Memory B cell (primary cell): Measurements from ENCODE around the gene ABCF1.

ENCODE experiments used
- ATAC-seq: fragments of 150-1000 bp; cut with Tn5 transposase; 2 replicates; pipeline ENCODE4 v1.10.0; 2021; ENCODE audit warnings: low read depth, mild to moderate bottlenecking, moderate library complexity
- DNase-seq, 2 donors: peaks; one replicate each; pipeline ENCODE4 v3.0.0; 2022; ENCODE audit warnings: low spot score in 2 of 2
- H3K27ac Mint-ChIP-seq: one replicate; pipeline ENCODE4 v1.8.0; 2022; ENCODE audit warnings: mild to moderate bottlenecking, moderate library complexity, mixed read lengths
- H3K27me3 Mint-ChIP-seq: one replicate; pipeline ENCODE4 v1.8.0; 2022; ENCODE audit warnings: mixed read lengths
- H3K36me3 Mint-ChIP-seq: one replicate; pipeline ENCODE4 v1.8.0; 2022; ENCODE audit warnings: mild to moderate bottlenecking, mixed read lengths
- H3K4me1 Mint-ChIP-seq: one replicate; pipeline ENCODE4 v1.8.0; 2022; ENCODE audit warnings: mixed read lengths
- H3K4me3 Mint-ChIP-seq: one replicate; pipeline ENCODE4 v1.8.0; 2022; ENCODE audit warnings: mild to moderate bottlenecking, moderate library complexity, mixed read lengths
- H3K9me3 Mint-ChIP-seq: one replicate; pipeline ENCODE4 v1.8.0; 2022; ENCODE audit warnings: mixed read lengths

Gene ABCF1

DNA sequence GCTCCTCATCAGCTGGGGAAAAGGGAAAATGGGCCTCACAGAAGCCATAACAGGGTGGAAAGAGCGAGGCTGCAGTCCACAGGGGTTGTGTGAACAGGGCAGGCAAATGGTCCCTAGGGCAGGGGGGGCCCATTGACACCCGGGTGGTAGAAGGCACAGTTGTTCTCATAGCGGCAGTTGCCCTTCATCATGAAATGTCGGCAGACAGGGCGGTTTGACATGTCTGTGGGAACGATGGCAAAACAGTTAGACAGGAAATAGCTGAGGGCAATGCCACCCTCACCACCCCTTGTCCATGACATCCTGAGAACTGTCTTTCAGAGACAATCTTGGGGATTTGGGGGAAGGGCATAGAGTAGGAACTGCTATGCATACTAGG is 30.2 kb downstream of the ABCF1 start:
- Mint-ChIP-seq H3K4me1 (peaks cover 10% of the 10 kb centered on the region), H3K9me3 (no peaks in the 10 kb centered on the region), H3K27ac (no peak overlapping the region), H3K27me3 (no peaks in the 10 kb centered on the region), H3K4me3 (no peak overlapping the region), H3K36me3 (peaks cover 34% of the 10 kb centered on the region)
- no peak for DNase-seq
- ATAC-seq = no peak

DNA sequence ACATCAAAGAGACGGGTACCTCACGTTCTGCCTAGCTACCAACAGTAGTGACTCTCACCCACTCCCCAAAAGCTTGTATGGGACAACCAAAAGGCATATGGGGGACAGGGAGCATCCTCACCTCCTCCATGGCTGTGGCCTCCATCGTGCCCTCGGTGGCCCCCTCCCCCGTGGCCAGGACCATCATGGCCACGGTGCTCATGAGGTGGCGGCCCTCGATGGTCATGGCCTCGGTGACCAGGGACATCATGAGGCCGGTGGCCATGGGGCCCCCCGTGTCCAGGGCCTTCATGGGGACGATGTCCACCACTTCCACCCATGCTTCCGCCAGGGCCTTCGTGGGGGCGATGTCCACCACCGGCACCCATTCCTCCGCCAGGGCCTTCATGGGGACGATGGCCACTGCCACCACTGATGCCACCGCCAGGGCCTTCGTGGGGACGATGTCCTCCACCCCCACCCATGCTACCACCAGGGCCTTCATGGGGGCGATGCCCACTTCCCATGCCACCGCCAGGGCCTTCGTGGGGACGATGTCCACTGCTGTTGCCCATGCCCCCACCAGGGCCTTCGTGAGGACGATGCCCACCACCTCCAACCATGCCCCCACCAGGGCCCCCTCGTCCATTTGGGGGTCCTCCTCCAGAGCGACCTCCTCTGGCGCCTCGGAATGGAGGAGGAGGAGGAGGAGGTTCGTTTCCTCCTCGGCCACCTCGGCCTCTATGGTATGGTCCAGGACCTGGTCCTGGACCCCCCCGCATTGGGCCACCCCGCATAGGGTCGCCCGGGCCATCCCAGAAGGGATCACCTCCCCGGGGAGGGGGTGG is 30.8 kb downstream of the ABCF1 start:
- Mint-ChIP-seq H3K27ac (no peak overlapping the region), H3K27me3 (no peaks in the 10 kb centered on the region), H3K9me3 (no peaks in the 10 kb centered on the region), H3K4me1 (peaks cover 10% of the 10 kb centered on the region), H3K4me3 (no peak overlapping the region), H3K36me3 (peaks cover 38% of the 10 kb centered on the region)
- no peak for DNase-seq
- ATAC-seq = no peak

DNA sequence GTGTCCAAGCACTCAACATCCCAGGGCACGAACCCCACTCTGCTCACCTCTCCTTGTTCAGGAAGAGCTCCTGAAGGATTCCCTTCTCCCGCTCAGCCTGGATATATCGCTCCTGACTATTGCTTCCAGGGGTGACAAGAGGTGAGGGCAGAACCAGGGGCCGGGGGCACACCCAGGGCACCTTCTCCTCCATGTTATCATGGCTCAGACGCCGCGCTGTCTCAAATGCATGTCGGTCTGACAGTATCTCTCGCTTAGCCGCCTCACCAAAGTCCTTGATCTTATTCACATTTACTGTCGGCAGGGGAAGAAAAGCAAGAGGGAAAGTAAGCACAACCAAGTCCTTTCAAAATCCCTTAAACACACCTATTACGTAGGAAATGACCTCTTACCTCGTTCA is 32.7 kb downstream of the ABCF1 start:
- no peak overlapping the region for H3K27ac Mint-ChIP-seq
- no peak for DNase-seq

DNA sequence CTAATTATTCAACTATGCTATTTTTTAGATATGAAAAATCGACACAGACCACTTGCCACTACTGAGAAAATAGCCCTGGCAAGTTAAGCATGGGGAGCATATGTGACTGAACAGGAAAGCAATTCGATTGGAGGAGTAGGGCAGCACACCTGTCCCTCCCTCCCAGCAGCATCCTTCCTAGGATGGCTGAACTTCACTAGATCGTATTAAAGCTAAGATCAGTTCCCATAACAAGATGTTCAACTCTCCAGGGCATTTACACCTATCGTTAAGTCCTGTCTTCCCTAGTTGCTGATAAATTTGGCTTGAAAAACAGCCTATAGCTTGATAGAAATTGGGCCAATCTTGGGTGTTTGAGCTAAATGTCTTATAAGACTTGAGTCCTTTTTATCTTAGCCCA is 38.8 kb downstream of the ABCF1 start:
- peaks cover 47% of the 10 kb centered on the region for H3K4me1 Mint-ChIP-seq
- H3K36me3 Mint-ChIP-seq = peaks cover 29% of the 10 kb centered on the region
- no peak overlapping the region for H3K4me3 Mint-ChIP-seq
- H3K27me3 Mint-ChIP-seq = no peaks in the 10 kb centered on the region
- H3K27ac Mint-ChIP-seq = peak overlapping the region; percentile 88
- H3K9me3 Mint-ChIP-seq = no peaks in the 10 kb centered on the region
- DNase-seq (no peak), ATAC-seq (no peak)

More for the DNA sequence above, 32.7 kb downstream of the ABCF1 start:
- H3K27me3 Mint-ChIP-seq = no peaks in the 10 kb centered on the region
- H3K4me1 Mint-ChIP-seq = peaks cover 12% of the 10 kb centered on the region
- no peak for ATAC-seq
- no peak overlapping the region for H3K4me3 Mint-ChIP-seq
- no peaks in the 10 kb centered on the region for H3K9me3 Mint-ChIP-seq
- peaks cover 48% of the 10 kb centered on the region for H3K36me3 Mint-ChIP-seq

DNA sequence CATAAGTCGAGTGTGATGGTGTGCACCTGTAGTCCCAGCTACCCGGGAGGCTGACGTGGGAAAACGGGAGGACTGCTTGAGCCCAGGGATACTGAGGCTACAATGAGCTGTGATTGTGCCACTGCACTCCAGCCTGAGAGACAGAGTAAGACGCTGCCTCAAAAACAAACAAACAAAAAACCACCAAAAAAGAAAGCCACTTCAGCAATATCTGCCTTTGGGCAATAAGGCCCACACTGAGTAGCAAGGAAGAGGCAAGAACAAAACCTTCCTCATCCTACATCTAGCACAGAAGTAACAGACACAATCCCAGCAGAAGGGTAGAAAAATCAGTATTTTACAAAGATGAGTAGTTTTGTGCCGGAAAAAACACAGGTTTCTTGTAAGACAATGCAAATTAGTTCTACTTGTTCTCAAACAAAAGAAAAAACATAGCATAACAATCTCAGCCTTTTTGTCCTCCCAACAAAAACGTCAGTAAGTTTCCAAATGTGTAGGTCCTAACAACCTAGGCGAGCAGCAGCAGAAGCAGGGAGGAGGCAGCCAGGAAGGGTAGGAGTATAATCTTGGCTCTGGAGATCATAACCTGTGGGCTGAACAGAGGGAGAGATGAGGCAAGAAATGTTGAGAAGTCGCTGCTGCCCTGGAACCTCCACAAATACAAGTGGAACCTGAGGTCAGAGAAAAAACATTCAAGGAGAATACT is 40.1 kb downstream of the ABCF1 start:
- peaks cover 33% of the 10 kb centered on the region for H3K36me3 Mint-ChIP-seq
- H3K9me3 Mint-ChIP-seq = no peaks in the 10 kb centered on the region
- peak overlapping the region; percentile 88 for H3K27ac Mint-ChIP-seq
- no peaks in the 10 kb centered on the region for H3K27me3 Mint-ChIP-seq
- H3K4me1 Mint-ChIP-seq = peaks cover 45% of the 10 kb centered on the region
- DNase-seq (no peak), ATAC-seq (no peak)
- no peak overlapping the region for H3K4me3 Mint-ChIP-seq

GRCh38 chr6:30611856-30612194 is 40.6 kb downstream of the ABCF1 start:
- ATAC-seq = no peak
- peak overlapping the region; percentile 88 for H3K27ac Mint-ChIP-seq
- peaks cover 44% of the 10 kb centered on the region for H3K4me1 Mint-ChIP-seq
- H3K36me3 Mint-ChIP-seq = peaks cover 31% of the 10 kb centered on the region
- no peak for DNase-seq
- no peak overlapping the region for H3K4me3 Mint-ChIP-seq
- H3K9me3 Mint-ChIP-seq = no peaks in the 10 kb centered on the region
- no peaks in the 10 kb centered on the region for H3K27me3 Mint-ChIP-seq

- H3K27ac Mint-ChIP-seq = peak overlapping the region; percentile 88
- no peak overlapping the region for H3K4me3 Mint-ChIP-seq
- H3K4me1 Mint-ChIP-seq = peaks cover 44% of the 10 kb centered on the region
- H3K9me3 Mint-ChIP-seq = no peaks in the 10 kb centered on the region
- no peak for DNase-seq
- H3K36me3 Mint-ChIP-seq = peaks cover 34% of the 10 kb centered on the region
- H3K27me3 Mint-ChIP-seq = no peaks in the 10 kb centered on the region
- no peak for ATAC-seq
Measured at GRCh38 chr6:30612213-30612612, 41.0 kb downstream of the ABCF1 start.

GRCh38 chr6:30612687-30613248 is 41.5 kb downstream of the ABCF1 start:
- no peaks in the 10 kb centered on the region for H3K27me3 Mint-ChIP-seq
- no peaks in the 10 kb centered on the region for H3K9me3 Mint-ChIP-seq
- H3K4me1 Mint-ChIP-seq = peaks cover 41% of the 10 kb centered on the region
- ATAC-seq (no peak), DNase-seq (no peak)
- no peak overlapping the region for H3K4me3 Mint-ChIP-seq
- peak overlapping the region; percentile 100 for H3K27ac Mint-ChIP-seq
- peaks cover 30% of the 10 kb centered on the region for H3K36me3 Mint-ChIP-seq

DNA sequence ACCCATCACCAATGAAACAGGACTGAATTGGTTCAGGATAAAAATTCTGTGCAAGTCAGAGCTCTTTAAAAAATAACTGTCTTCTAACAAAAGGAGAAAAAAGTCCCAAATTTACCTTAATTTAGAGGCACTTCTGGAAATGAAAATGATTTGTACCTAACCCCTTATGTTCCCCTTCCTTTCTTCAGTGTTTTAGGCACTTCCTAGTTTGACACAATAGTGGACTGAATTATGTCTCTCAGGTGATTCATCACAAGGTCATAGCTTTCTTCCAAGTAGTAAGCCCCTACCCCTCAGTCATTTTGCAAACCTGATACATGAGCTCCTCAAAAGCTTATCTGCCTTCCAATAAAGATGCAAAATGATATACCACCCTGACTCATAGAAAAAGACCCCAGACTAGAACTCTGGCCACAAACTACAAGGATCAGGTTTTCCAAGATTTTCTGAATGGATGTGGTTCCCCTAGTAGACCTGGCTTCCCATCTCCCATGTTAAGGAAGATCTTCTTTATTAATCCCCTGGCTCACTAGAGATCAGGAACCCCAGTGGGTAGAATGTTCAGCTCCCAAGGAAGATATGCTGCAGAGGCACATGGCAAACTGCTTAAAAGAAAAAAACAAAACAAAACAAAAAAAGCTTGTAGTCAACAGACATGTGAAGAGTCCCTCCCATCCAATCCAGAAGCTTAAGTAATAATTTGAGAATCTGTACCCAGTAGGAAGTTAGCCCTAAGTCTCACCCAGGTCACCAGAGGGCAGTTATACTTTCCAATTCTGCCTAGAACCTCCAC is 42.2 kb downstream of the ABCF1 start:
- Mint-ChIP-seq H3K4me1 (peaks cover 43% of the 10 kb centered on the region), H3K4me3 (peak overlapping the region; percentile 36), H3K36me3 (peaks cover 29% of the 10 kb centered on the region), H3K27ac (peak overlapping the region; percentile 100), H3K27me3 (no peaks in the 10 kb centered on the region), H3K9me3 (no peaks in the 10 kb centered on the region)
- ATAC-seq = no peak
- no peak for DNase-seq

DNA sequence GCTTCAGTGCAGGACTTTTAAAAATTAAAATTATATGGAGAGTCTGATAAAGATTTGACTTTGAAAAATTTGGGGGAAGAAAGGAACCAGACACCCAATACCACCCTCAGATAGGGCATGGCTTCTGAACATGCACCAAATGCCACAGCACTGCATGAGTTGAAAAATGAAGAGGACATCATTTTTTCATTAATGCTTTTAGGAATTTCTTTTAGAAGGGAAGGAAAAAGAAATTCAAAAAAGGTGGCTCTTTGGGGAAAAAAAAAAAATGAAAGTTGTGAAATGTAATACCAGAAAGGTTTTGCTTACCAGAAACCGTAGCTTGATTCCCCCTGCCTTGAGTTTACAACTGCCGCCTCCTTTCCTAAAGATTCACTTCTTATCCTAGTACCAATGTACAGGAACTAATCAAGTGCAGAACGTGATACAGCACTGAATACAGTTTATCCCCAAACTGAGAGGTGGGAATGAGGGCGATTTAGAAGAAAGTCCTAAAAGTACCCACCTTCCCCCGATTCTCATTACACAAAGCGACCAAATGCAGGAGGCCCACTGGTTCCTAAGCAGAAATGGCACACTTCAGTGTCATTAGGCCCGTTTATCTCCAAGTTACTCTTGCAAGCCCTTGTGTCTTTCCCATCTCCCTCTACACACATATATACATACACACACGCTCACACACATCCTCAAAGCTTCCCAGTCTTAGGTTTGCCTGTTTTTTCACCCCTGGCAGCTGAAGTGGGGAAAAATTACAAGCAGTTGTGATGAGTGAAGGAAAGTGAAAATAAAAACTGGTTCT is 43.0 kb downstream of the ABCF1 start:
- peak overlapping the region; percentile 92 for H3K4me3 Mint-ChIP-seq
- ATAC-seq (no peak), DNase-seq (no peak)
- peak overlapping the region; percentile 100 for H3K27ac Mint-ChIP-seq
- peaks cover 42% of the 10 kb centered on the region for H3K4me1 Mint-ChIP-seq
- no peaks in the 10 kb centered on the region for H3K9me3 Mint-ChIP-seq
- no peaks in the 10 kb centered on the region for H3K27me3 Mint-ChIP-seq
- H3K36me3 Mint-ChIP-seq = peaks cover 23% of the 10 kb centered on the region

DNA sequence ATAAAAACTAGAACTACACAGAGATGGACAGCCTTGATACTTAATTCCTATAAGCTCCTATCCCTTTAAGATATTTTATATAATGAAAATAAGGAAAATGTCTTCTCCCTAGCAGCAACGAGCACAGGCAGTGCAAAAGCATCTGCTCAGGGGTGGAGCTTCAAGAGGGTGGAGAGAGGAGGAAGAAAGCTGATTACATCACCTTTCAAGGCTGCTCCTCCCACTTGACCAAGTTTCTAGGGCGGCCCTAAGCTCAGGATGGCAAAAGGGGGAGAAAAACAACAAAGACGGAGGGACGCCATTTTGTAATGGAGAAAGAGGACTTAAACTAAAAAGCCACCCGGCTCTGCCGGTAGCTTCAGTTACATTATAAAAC is 43.6 kb downstream of the ABCF1 start:
- peak; percentile 60 for ATAC-seq

GRCh38 chr6:30615219-30615957 is 44.1 kb downstream of the ABCF1 start:
- Mint-ChIP-seq H3K27me3 (no peaks in the 10 kb centered on the region), H3K9me3 (no peaks in the 10 kb centered on the region), H3K4me3 (peak overlapping the region; percentile 92), H3K27ac (peak overlapping the region; percentile 100), H3K36me3 (peaks cover 27% of the 10 kb centered on the region), H3K4me1 (peaks cover 36% of the 10 kb centered on the region)
- ATAC-seq (no peak), DNase-seq (peak; percentile 48 to 49)

More for the DNA sequence above, 43.6 kb downstream of the ABCF1 start:
- no peaks in the 10 kb centered on the region for H3K9me3 Mint-ChIP-seq
- peaks cover 38% of the 10 kb centered on the region for H3K4me1 Mint-ChIP-seq
- peak overlapping the region; percentile 100 for H3K27ac Mint-ChIP-seq
- peak overlapping the region; percentile 92 for H3K4me3 Mint-ChIP-seq
- H3K36me3 Mint-ChIP-seq = peaks cover 26% of the 10 kb centered on the region
- peak; percentile 63 to 87 for DNase-seq
- H3K27me3 Mint-ChIP-seq = no peaks in the 10 kb centered on the region
